ENCODE data around the gene UMAD1.
"Not testable (repeated sequence)": the region's sequence is repeated elsewhere in the genome, so short reads cannot be mapped to it uniquely, and the experiment has no call there.

The UMAD1 gene

DNA sequence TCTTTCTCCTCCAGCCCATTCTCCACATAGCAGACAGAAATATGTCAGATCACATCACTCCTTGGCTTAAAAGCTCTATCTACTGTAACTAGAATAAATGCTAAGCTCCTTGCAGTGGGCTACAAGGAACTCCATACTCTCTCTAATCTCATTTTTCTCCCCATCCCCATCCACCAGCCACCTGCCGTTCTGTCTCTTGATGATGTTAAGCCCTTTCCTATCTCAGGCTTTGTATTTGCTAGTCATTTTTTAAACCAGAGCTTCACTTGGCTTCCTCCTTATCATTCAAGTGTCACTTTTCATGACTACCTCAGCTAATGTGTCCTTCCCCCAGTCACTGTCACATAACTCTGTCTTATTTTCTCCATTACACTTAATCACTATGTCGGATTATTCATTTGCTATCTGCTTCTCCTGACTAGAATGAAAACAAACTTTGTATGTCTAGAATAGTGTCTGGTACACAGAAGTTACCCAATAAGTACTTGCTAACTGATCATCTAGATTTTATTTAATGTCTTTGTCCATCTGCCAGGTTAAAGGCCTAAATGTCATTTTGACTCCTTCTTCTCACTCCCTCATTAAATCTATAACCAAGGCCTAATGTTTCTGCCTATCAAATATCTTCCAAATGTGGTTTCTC, 165.1 kb downstream of the UMAD1 start:
- DNase-seq: no peak

DNA sequence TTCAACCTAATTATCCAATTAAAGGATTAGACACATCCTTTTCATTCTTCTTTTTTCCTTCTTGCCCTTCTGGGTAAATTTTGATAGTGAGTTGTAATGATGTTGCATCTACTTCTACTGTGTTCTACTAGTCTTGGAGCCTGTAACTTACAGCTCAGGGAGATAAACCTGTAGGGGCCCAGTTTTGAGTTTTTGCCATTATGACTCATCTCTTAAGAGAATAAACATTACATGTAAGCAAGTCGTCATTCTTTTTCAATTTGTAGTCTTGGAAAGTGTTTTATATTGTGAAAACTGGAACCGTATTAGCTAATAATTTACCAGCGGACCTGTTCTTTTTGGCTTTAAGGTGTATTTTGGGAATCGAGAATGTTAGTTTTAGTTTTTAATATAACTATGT, 167.6 kb downstream of the UMAD1 start:
- DNase-seq: no peak

DNA sequence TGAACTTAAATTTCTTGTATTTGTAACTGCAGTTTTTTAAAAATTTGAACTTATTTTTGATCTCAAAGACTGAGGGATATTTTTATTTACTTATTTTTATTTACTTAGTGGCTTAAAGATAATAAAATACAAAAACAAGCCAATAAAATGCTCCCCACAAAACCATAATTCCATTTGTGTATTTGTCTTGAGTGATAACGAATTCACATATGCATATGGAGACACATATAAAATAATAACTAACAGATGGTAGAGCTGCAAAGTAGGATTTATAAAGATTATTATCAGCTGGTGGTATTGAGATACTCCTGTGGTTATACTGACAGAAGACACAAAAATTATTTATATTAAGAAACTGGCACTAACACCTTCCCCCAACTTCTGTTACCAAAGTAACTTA, 168.1 kb downstream of the UMAD1 start:
- DNase-seq: no peak

DNA sequence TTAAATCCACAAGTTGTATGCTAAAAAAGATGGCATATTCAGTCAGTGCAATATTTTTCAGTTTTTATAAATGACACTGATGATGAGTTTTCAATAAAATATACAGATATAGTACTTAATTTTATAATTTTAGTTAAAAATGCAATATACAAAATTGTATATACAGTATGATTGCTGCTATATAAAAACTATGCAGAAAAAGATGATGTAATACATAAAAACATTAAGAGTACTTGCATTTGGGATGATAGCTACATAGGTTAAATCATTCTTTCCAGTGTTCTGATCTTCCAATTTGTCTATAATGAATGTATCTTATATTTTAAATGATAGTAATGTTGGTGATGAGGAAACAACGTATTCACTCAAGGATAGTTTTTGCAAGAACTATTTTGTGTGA, 169.8 kb downstream of the UMAD1 start:
- no peak for DNase-seq

DNA sequence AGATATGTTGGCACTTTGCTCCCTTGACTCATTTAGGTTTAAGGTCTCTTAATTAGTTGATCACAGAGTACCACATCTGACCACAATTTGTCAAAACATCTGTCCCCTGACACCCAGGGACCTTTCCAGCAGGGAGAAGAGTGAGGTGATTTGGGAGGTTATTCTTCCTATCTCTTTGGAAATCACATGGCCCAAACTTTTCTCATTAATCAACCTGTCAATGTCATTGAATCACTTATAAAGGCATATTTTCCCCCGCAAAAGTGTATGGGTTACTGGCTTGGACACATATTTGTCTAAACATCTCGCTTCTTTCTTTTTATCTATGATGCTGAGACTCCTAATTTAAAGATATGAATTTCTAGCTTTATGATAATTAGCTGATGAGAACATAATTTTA, 170.3 kb downstream of the UMAD1 start:
- DNase-seq: no peak

DNA sequence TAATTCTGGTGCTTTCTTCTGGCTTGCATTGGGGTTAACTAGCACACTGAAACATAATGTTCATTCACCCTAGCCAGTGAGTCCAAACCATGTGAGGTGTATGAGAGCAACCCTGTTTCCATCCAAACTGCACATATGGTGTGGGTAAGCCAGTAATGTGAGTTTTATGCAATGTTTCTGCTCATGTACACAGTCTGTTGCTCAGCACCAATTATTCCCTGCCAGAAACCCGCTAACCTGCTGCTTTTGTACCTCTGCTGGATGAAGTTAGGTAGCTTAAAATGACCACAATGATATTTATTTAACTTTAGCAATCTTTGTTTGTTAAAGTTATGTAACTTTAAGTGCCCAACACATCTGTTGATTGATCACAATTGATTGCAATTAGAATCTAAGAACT, 171.6 kb downstream of the UMAD1 start:
- no peak for DNase-seq

DNA sequence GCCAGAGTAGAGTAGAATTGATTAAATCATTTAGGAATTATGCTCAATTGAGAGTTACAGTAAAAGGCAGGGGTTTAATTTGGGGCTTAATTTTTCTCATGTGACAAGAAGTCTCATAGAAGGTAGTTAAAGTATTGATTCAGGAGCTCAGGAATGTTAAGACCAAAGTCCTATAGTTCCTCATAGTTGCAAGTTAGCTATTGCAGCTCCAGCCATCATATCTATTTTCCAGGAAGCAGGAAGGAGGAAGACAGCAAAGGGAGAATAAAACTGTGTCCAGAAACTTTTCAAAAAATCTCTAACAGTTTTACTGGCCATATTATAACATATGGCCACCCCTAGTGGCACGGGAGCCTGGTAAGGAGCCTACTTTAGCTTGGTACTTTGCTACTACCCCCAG, 174.8 kb downstream of the UMAD1 start:
- no peak for DNase-seq

DNA sequence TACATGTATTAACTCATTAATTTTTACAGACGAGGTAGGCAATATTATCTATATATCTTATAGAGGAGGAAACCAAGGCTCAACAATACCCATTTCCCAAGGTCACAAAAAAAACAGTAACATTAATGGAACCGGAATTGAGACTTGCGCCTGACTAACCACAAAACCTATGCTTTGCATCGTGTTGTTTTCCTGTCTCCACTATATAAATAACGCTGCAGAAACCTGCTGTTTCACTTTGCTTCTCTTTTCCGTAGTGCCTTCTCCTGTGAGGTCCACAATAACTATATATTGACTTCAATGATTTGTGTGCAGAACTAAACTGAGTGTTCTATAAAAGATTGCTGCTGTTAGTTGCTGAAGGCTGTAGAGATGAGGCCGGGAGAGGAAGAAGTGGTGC, 175.5 kb downstream of the UMAD1 start:
- no peak for DNase-seq

DNA sequence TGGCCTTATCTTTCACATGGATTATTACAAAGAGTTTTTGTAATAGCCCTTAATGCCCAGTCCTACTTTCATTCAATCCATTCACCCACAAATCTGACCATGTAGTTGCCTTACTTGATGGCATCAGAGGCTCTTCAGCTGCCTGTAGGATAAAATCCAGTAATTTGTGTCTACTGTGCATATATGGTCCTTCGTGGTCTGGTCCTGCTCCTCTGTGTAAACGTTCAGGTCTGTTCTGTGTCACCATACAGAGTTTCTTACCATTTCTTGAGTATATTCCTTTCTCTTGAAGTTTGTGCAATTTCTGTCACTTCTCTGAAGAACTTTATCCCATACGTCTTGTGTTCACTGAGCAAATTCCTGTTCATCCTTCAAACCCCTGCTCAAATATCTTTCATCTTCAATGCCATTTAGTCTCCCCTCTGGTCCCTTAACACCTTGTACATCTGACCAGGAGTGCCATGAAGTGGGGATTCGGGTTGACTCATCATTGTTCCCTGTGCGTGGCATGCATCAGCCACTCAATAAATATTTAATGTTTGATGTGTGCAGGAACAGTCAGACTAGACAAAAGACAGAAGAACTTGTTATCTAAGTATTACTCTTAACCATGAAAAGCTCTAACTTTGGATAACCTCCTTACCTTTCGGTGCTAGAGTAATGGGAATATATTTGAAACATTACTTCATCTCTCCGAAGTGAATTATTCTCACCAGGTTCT, 176.4 kb downstream of the UMAD1 start:
- no peak for DNase-seq

DNA sequence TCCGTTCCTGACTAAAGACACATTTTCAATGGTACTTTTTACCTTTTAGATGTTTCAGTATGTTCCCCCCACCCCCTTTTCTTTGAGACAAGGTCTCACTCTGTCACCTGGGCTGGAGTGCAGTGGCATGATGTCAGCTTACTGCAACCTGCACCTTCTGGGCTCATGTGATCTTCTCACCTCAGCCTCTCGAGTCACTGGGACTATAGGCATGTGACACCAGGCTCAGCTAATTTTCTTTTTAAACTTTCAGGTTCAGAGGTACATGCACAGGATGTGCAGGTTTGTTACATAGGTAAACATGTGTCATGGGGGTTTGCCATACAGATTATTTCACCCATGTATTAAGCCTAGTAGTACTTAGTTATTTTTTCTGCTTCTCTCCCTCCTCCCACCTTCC, 177.2 kb downstream of the UMAD1 start:
- DNase-seq: no peak

DNA sequence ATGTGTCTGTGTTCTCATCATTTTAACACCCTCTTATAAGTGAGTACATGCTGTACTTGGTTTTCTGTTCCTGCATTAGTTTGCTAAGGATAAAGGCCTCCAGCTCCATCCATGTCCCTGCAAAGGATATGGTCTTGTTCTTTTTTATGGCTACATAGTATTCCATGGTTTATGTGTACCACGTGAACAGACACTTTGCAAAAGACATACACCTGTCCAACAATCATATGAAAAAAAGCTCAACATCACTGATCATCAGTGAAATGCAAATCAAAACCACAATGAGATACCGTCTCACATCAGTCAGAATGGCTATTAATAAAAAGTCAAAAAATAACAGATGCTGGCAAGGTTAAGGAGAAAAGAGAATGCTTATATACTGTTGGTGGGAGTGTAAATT, 177.6 kb downstream of the UMAD1 start:
- DNase-seq: not testable (repeated sequence)

DNA sequence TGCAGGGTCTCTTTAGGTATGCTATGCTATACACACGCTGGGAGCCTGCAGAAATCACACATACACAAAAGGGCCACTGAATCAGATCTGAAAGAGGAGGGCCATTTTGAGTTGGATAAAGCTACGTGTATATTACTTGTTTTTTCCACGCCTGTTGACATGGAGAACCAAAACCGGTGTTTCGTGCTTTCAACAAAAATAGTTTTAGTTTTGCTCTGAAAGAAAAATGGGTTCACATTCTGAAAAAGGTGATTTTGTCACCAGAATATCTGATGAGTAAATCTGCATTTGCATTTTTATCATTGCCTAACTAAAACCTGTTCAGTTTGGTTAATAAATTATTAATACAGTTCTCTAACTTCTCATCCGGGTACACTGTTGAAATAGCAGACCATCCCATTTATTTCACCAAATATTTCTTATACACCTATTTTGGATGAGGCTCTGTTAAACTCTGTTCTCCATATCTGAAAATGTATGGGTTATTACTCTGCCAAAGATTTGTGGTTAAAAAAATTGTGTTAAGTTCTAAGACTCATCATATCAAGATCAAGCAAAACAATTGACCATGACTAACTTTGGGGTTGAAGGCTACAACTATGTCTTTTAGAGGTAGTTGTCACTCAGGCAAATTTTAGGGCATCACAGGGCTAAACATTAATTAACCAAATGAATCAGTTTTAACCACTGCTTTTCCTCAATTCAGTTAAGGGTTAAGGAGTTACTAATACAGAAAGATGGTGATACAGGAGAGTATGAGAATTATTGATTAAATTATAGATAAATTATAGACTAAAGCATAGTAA, 179.1 kb downstream of the UMAD1 start:
- DNase-seq: no peak

DNA sequence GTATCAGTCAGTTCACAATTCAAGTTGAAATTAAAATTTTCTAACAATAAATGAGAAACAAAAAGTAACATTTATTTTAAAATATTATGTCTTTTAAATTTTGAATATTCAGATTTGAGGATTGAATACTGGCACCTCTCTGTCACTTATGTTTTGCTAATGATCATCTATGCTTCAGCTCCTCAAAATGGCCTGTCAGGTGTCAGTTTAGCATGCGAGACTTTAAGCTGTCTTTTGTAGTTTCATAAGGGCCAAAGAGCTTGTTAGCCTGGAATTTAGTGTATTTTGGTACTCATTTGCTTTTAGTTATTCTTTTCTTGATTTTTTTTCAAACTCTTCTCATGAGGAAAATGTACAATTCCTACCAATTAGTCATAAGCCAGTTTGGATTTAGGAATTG, 179.9 kb downstream of the UMAD1 start:
- DNase-seq: no peak

DNA sequence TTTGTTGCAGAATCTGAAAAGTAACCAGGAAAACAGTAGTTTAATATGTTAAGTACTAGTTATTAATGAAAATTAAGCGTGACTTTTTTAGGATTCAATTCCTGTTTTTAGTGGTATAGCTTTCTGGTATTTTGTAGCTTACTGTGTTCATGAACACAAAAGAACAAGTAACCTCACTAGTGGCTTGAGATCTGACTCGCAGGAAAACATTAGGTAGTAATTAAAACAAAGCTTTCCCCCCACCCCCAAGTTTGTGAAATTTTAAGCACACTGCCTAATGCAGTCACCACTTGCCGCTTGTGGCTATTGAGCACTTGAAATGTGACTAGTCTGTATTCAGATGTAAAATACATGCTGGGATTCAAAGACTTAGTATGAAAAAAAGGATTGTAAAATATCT, 180.4 kb downstream of the UMAD1 start:
- no peak for DNase-seq

DNA sequence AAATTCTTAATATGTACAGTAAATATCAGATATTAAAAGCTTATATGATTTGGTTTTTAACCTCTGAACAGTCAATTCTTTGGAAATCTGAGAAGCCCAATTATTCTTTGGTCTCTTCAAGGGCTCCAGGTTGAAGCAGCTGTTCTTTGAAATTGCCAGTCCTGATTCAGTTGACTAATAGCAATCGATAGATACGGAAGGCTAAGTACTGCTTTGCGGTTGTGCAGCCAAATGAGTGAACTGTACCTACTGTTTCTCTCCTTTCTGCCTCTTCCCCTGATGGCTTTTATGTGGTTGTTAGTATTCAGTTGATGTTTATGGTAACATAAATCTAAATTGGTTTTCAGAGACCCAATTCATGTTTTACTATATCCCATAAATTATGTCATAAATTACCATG, 181.0 kb downstream of the UMAD1 start:
- DNase-seq: no peak

DNA sequence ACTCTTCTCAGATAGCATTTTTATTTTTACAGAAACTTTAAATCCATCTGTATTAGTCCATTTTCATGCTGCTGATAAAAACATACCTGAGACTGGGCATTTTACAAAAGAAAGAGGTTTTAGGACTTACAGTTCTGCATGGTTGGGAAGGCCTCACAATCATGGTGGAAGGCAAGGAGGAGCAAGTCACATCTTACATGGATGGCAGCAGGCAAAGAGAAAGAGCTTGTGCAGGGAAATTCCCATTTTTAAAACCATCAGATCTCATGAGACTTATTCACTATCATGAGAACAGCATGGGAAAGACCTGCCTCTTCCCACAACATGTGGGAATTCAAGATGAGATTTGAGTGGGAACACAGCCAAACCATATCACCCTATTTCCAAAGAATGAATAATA, 184.7 kb downstream of the UMAD1 start:
- not testable (repeated sequence) for DNase-seq

DNA sequence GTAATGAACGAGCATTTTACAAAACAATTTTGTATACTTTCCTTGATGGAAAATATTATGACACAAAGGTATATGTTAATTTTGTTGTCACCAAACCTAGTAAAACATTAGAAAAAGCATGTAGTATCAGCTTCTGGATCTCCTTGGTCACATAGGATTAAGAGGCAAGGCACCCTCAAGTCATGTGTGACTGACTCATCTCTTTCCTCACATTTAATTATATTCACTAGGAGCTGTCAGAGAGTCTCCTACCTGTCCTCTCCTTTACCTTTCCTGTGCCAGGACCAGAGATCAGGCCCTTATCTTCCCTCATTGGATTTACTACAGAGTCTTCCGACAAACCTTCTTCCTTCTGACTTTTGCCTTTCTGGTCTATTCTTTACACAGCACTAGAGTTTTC, 189.1 kb downstream of the UMAD1 start:
- DNase-seq: no peak

DNA sequence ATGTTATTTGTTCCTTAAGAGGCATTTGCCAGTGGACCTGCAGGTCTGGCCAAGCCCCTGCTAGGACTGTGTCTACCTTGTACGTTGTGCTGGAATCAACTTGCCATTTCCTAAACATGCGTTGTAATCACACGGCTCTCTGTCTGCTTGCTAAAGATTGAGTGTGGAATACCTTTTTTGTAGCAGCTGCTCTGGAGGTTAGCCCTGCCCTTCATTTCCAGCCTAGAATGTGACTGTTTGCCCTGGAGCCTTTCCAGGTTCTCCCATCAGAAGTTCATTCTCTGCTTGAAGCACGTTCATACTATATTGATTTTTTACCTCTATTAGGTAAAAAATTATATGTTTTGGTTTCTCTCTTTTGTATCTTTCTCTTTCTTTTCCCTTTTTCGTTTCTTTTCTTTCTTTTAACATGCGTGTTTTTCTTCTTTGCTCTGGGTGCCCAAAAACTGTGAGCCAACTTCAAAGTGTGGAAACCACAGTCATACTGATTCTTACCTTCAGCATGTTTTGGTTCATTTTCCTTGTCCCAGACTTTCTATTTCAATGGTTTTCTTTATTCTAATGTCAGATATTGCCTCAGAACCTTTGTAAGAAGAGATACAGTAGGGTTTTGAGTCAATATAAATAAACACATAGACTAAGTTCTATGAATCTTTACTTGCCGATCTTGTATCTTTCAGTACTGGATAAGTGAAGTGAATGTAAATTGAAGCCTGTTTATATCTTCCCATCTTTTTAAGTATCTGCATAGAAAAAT, 189.7 kb downstream of the UMAD1 start:
- DNase-seq: no peak

DNA sequence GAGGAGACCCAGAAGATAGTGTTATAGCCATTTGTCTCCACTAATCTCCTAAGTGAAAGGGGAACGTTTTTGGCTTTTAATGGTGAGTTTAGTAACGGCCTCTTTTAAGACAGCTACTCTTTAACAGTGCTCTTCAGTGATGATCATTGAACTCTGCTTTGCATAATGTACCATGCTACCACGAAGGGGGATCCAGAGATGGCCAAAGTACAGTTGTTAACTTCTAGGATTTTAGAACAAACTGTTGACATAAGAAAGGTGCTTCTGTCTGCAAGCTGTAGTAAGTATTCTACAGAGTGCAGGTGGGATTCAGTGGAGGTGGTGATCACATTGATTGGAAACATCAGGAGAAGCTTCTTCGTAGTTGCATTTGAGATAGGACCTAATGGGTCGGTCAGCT, 192.0 kb downstream of the UMAD1 start:
- DNase-seq: no peak

DNA sequence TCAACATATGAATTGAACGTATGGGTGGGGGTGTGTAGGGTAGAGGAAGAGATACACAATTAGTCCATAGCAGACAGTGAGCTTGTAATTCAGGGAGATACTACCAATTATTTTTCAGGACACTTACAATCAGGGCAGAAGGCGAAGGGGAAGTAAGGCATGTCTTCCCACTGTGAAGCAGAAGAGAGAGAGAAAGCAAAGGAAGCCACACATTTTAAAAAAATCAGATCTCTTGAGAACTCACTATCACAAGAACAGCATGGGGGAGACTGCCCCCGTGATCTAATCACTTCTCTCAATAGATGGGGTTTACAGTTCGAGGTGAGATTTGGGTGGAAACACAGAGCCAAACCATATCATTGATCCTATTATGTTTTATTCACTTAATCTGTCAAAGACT, 194.2 kb downstream of the UMAD1 start:
- no peak for DNase-seq

DNA sequence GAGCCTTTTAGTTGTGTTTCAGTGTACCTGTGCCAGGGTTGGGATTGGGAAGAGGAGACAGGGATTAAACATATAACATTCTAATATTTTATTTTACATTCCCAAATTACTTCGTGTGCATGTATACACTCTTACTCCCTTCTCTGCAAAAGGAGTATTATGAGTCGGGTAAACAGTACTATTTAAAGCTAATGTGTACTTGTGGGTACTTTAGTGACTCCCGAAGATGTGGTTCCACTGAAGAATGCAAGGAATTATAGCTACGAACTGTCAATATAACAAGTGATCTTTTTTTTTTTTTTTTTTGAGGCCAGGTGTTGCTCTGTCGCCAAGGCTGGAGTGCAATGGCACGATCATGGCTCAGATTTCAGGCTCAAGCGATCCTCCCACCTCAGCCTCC, 200.5 kb downstream of the UMAD1 start:
- no peak for DNase-seq

DNA sequence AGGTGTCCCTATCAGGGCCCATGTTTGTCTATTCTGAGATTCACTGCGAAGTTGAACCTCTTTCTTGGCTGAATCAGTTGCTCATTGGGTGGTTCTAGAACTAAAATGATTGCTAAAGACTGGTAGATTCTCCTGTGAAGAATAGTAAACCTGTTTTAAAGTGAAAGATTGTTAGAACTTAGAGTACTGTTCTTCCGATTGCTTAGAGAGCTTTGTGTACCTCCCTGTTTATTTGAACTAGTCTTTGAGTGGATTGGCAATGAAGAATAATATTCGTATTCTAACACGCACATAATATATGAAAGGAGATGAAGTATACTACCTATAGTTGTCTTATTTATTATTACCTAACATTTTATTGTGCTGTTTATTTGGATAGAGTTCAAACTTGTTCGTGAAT, 202.7 kb downstream of the UMAD1 start:
- no peak for DNase-seq

DNA sequence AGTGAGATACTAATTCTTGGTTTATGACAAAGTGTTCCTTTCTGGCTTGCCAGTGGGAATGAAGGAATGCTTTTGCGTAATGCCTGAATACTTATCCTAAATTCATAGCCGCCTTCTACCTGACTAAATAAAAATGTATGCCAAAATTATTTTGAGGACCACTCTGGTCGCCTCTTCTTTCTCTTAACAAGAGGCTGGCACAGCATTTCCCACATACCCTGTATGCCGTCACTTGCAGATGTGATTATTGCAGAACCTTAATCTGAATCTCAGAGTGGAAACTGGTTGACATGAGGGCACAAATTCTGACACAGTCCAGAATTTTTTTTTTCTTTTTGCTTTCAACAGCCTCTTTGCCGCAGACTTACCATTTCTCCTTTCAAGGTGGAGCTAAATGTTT, 203.4 kb downstream of the UMAD1 start:
- no peak for DNase-seq

DNA sequence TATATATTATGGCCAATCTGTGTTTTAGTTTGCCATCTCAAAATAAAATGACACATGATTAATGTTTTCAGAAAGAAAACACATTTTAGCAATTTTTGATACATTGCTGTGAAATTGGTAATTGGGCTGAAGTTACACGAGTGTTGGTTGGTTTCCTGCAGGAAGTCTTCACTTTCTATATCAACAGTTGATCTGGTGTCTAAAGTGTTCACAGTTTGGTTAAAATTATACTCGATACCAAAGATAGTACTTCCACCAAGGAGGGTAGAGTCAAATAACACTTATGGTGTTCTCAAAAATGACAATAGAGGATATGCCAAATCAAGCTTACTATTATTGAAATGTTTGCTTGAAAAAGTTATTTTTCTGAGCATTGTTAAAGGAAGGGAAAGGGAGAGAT, 207.7 kb downstream of the UMAD1 start:
- DNase-seq: no peak

Measured in activated CD4-positive, alpha-beta T cell treated with anti-CD3 and anti-CD28 coated beads for 1 hour (primary cell).